WTC11 (cell line): ENCODE results near the gene MANBA.

Experiments used
- JUN ChIP-seq: sonication (generic); formaldehyde crosslinking; IDR thresholded peaks from 2 replicates; pipeline ENCODE4 v1.8.0; 2023; ENCODE audit warnings: mild to moderate bottlenecking, missing genetic modification reagents
- NR1H2 ChIP-seq: sonication (generic); formaldehyde crosslinking; IDR thresholded peaks from 2 replicates; pipeline ENCODE4 v1.9.0; 2021; ENCODE audit warnings: mild to moderate bottlenecking, moderate library complexity, missing genetic modification reagents
- SMAD4 ChIP-seq: sonication (generic); formaldehyde crosslinking; IDR thresholded peaks from 2 replicates; pipeline ENCODE4 v1.8.0; 2022; ENCODE audit warnings: mild to moderate bottlenecking, missing genetic modification reagents
- SP1 ChIP-seq: sonication (generic); formaldehyde crosslinking; conservative IDR thresholded peaks from 2 replicates; pipeline ENCODE4 v1.8.1; 2022; ENCODE audit warnings: missing genetic modification reagents
- ZNF121 ChIP-seq: sonication (generic); formaldehyde crosslinking; IDR thresholded peaks from 2 replicates; pipeline ENCODE4 v1.8.0; 2023; ENCODE audit warnings: missing genetic modification reagents
- TF ChIP-seq, protein P1 (sequence below): fragments of 200-600 bp; IDR thresholded peaks from 2 replicates; pipeline ENCODE4 v1.8.0; 2022; ENCODE audit warnings: antibody characterized with exemption
- TF ChIP-seq, protein P2 (sequence below): sonication (generic); formaldehyde crosslinking; conservative IDR thresholded peaks from 2 replicates; pipeline ENCODE4 v1.8.1; 2022; ENCODE audit warnings: mild to moderate bottlenecking, missing genetic modification reagents
- TF ChIP-seq, protein P3 (sequence below): sonication (generic); formaldehyde crosslinking; IDR thresholded peaks from 2 replicates; pipeline ENCODE4 v1.8.0; 2022; ENCODE audit warnings: mild to moderate bottlenecking, missing genetic modification reagents
- TF ChIP-seq, protein P4 (sequence below): sonication (generic); formaldehyde crosslinking; IDR thresholded peaks from 2 replicates; pipeline ENCODE4 v1.8.1; 2023; ENCODE audit warnings: mild to moderate bottlenecking, moderate library complexity, missing genetic modification reagents
- TF ChIP-seq, protein P5 (sequence below): sonication (generic); formaldehyde crosslinking; IDR thresholded peaks from 2 replicates; pipeline ENCODE4 v1.8.0; 2022; ENCODE audit warnings: mild to moderate bottlenecking, missing genetic modification reagents

DNA sequence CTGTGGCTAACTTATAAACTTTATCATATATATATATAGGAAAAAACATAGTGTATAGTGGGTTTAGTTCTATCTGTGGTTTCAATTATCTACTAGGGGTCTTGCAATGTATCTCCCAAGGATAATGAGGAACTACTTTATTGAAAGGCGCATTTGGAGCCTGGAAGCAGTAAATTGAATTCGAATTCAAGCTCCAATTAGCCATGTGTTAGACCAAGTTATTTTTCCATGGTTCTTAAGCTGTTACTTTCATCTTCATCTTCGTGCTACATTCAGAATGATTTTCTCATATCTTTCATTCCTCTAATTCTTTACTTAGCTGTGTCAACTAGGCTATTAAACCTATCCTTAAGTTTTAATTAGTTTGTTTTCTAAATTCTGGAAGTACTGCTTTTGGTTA lies 27.2 kb upstream of the MANBA start:
- TF ChIP-seq, protein P1, sequence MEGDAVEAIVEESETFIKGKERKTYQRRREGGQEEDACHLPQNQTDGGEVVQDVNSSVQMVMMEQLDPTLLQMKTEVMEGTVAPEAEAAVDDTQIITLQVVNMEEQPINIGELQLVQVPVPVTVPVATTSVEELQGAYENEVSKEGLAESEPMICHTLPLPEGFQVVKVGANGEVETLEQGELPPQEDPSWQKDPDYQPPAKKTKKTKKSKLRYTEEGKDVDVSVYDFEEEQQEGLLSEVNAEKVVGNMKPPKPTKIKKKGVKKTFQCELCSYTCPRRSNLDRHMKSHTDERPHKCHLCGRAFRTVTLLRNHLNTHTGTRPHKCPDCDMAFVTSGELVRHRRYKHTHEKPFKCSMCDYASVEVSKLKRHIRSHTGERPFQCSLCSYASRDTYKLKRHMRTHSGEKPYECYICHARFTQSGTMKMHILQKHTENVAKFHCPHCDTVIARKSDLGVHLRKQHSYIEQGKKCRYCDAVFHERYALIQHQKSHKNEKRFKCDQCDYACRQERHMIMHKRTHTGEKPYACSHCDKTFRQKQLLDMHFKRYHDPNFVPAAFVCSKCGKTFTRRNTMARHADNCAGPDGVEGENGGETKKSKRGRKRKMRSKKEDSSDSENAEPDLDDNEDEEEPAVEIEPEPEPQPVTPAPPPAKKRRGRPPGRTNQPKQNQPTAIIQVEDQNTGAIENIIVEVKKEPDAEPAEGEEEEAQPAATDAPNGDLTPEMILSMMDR, result no peak
- TF ChIP-seq ZNF121 (CRISPR knock-in tag) (no peak), SP1 (CRISPR knock-in tag) (no peak), NR1H2 (CRISPR knock-in tag) (no peak), JUN (CRISPR knock-in tag) (no peak), SMAD4 (CRISPR knock-in tag) (no peak)
- TF ChIP-seq, protein P2, sequence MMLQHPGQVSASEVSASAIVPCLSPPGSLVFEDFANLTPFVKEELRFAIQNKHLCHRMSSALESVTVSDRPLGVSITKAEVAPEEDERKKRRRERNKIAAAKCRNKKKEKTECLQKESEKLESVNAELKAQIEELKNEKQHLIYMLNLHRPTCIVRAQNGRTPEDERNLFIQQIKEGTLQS, result no peak
- TF ChIP-seq, protein P3, sequence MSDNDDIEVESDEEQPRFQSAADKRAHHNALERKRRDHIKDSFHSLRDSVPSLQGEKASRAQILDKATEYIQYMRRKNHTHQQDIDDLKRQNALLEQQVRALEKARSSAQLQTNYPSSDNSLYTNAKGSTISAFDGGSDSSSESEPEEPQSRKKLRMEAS (CRISPR knock-in tag), result no peak
- TF ChIP-seq, protein P4, sequence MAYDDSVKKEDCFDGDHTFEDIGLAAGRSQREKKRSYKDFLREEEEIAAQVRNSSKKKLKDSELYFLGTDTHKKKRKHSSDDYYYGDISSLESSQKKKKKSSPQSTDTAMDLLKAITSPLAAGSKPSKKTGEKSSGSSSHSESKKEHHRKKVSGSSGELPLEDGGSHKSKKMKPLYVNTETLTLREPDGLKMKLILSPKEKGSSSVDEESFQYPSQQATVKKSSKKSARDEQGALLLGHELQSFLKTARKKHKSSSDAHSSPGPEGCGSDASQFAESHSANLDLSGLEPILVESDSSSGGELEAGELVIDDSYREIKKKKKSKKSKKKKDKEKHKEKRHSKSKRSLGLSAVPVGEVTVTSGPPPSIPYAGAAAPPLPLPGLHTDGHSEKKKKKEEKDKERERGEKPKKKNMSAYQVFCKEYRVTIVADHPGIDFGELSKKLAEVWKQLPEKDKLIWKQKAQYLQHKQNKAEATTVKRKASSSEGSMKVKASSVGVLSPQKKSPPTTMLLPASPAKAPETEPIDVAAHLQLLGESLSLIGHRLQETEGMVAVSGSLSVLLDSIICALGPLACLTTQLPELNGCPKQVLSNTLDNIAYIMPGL (CRISPR knock-in tag), result no peak
- TF ChIP-seq, protein P5, sequence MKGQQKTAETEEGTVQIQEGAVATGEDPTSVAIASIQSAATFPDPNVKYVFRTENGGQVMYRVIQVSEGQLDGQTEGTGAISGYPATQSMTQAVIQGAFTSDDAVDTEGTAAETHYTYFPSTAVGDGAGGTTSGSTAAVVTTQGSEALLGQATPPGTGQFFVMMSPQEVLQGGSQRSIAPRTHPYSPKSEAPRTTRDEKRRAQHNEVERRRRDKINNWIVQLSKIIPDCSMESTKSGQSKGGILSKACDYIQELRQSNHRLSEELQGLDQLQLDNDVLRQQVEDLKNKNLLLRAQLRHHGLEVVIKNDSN (CRISPR knock-in tag), result no peak
